Osteocyte (in vitro differentiated cells): ENCODE results near the gene PRICKLE3. TPM values are rescaled to one million over a fixed set of nuclear protein-coding genes. Genes with fewer than 3 reads are reported as not detected.
A peak's percentile ranks its signal among the peaks of the same experiment; 100 is the strongest.

Source experiments
- DNase-seq: peaks from one replicate; pipeline ENCODE4 v3.0.0; 2021; ENCODE audit warnings: mixed read lengths; ENCODE audit not compliant: unreplicated experiment; ENCODE audit errors: extremely low spot score
- H3K27ac Mint-ChIP-seq: one replicate; pipeline ENCODE4 v1.8.0; 2021; ENCODE audit warnings: mild to moderate bottlenecking, mixed read lengths; ENCODE audit not compliant: unreplicated experiment
- H3K27me3 Mint-ChIP-seq: one replicate; pipeline ENCODE4 v1.8.0; 2021; ENCODE audit warnings: mixed read lengths; ENCODE audit not compliant: unreplicated experiment
- H3K36me3 Mint-ChIP-seq: one replicate; pipeline ENCODE4 v1.8.0; 2021; ENCODE audit warnings: mixed read lengths; ENCODE audit not compliant: unreplicated experiment
- H3K4me1 Mint-ChIP-seq: one replicate; pipeline ENCODE4 v1.8.0; 2021; ENCODE audit warnings: mixed read lengths; ENCODE audit not compliant: unreplicated experiment
- H3K4me3 Mint-ChIP-seq: one replicate; pipeline ENCODE4 v1.8.0; 2021; ENCODE audit warnings: mild to moderate bottlenecking, moderate library complexity, mixed read lengths; ENCODE audit not compliant: unreplicated experiment
- H3K9me3 Mint-ChIP-seq: one replicate; pipeline ENCODE4 v1.8.0; 2021; ENCODE audit warnings: mixed read lengths; ENCODE audit not compliant: unreplicated experiment
- CTCF ChIP-seq: fragments of 200-600 bp; sonication (generic); IDR thresholded peaks from 2 replicates; pipeline ENCODE4 v1.5.0; 2021; ENCODE audit warnings: antibody characterized with exemption, mild to moderate bottlenecking, moderate library complexity
- total RNA-seq: library from RNA; stranded (reverse); gene quantifications from 2 replicates; pipeline ENCODE4 v1.2.1, GENCODE V29; 2021

The PRICKLE3 gene
- total RNA-seq, 1 donor from 2014 or later, result 8.5 TPM

GRCh38 chrX:49197543-49198087 is 11.4 kb upstream of the PRICKLE3 start:
- no peaks in the 10 kb centered on the region for H3K27me3 Mint-ChIP-seq
- TF ChIP-seq CTCF, result no peak
- no peak overlapping the region for H3K4me3 Mint-ChIP-seq
- DNase-seq, result peak; percentile 82
- H3K27ac Mint-ChIP-seq, result no peak overlapping the region
- peaks cover 7% of the 10 kb centered on the region for H3K4me1 Mint-ChIP-seq
- H3K36me3 Mint-ChIP-seq, result no peaks in the 10 kb centered on the region
- peaks cover 10% of the 10 kb centered on the region for H3K9me3 Mint-ChIP-seq

- Mint-ChIP-seq H3K36me3 (no peaks in the 10 kb centered on the region), H3K9me3 (peaks cover 10% of the 10 kb centered on the region), H3K27me3 (no peaks in the 10 kb centered on the region), H3K4me3 (no peak overlapping the region), H3K4me1 (peaks cover 8% of the 10 kb centered on the region), H3K27ac (no peak overlapping the region)
- no peak for TF ChIP-seq CTCF
- no peak for DNase-seq
These were observed 7.4 kb upstream of the PRICKLE3 start for GRCh38 chrX:49193542-49193964.

GRCh38 chrX:49192722-49193328 is 6.7 kb upstream of the PRICKLE3 start:
- no peak for DNase-seq
- Mint-ChIP-seq H3K4me3 (peak overlapping the region; percentile 48), H3K27me3 (no peaks in the 10 kb centered on the region), H3K36me3 (no peaks in the 10 kb centered on the region), H3K27ac (no peak overlapping the region), H3K4me1 (peaks cover 8% of the 10 kb centered on the region), H3K9me3 (peaks cover 5% of the 10 kb centered on the region)
- peak; percentile 54 for TF ChIP-seq CTCF

GRCh38 chrX:49191574-49192011 is 5.4 kb upstream of the PRICKLE3 start:
- H3K27ac Mint-ChIP-seq, result peak overlapping the region; percentile 29

More at GRCh38 chrX:49191574-49192011, 5.4 kb upstream of the PRICKLE3 start:
- Mint-ChIP-seq H3K27me3 (no peaks in the 10 kb centered on the region), H3K4me3 (peak overlapping the region; percentile 72), H3K36me3 (no peaks in the 10 kb centered on the region), H3K9me3 (peaks cover 5% of the 10 kb centered on the region), H3K4me1 (peaks cover 8% of the 10 kb centered on the region)
- DNase-seq, result no peak
- no peak for TF ChIP-seq CTCF
